ENCODE measurements around the gene AMBRA1. TPM values are rescaled to one million over a fixed set of nuclear protein-coding genes. Genes with fewer than 3 reads are reported as not detected.

The AMBRA1 gene
- polyA plus RNA-seq, 1 of the 3 experiments (the other 2 are of a cell fraction), result 10.4 TPM

- H3K79me2 ChIP-seq (ENCODE audit: insufficient read depth), result peaks cover 61% of the 10 kb centered on the region
- no peaks in the 10 kb centered on the region for H3K27me3 ChIP-seq (ENCODE audit: insufficient read depth)
- 0 out of 2 replicates have a peak overlapping the region, but pooled peaks have one; percentile 47 for H2AFZ ChIP-seq (ENCODE audit: low read depth)
- no peaks in the 10 kb centered on the region for H3K9me3 ChIP-seq
- WGBS (ENCODE audit: low lambda C conversion rate), result 82% methylated on average over 7 of the region's 7 CpGs
- no peaks in the 10 kb centered on the region for H4K20me1 ChIP-seq (ENCODE audit: insufficient read depth)
- H3K27ac ChIP-seq (ENCODE audit: low read depth in 2 of 2, low read length in 1 of 2), result peak overlapping the region; percentile 86 to 91
- ChIA-PET POLR2A (interaction anchor here (1.1 to 1.3 kb wide), 2 partner anchors 9 to 22 kb away, joined by 3 to 6 read pairs; no protein-coding TSS in a partner anchor), CTCF (interaction anchor here (1.2 to 18.0 kb wide), 8 partner anchors 8 to 168 kb away, joined by 3 to 423 read pairs (median 4); partner anchors contain the start of gene DGKZ)
- H3K36me3 ChIP-seq (replicated peaks in 1 of 2; ENCODE audit: control insufficient read depth in 1 of 2, insufficient read depth in 2 of 2, low read length in 1 of 2), result no peaks in the 10 kb centered on the region
- no peak for DNase-seq
- TF ChIP-seq SIN3A (IDR thresholded peaks at IDR 0.05; ENCODE audit: borderline replicate concordance, low read depth, low read length), result no peak
- no peak for TF ChIP-seq SMC3 (IDR thresholded peaks at IDR 0.05; ENCODE audit: low read depth, low read length)
- TF ChIP-seq MEF2A (IDR thresholded peaks at IDR 0.05; ENCODE audit: borderline replicate concordance, low read depth), result no peak
- no peak for TF ChIP-seq IRF3 (IDR thresholded peaks at IDR 0.05; ENCODE audit: low read depth, low read length)
- TF ChIP-seq EZH2phosphoT487 (IDR thresholded peaks at IDR 0.05; ENCODE audit: borderline replicate concordance, low read depth), result no peak
- no peak for TF ChIP-seq TEAD4 (IDR thresholded peaks at IDR 0.05; ENCODE audit: borderline replicate concordance, insufficient read depth)
- no peak for TF ChIP-seq YY1 (IDR thresholded peaks at IDR 0.05; ENCODE audit: low read depth)
- no peaks in the 10 kb centered on the region for H3K9me2 ChIP-seq
- H3K9ac ChIP-seq, result peak overlapping the region; percentile 43; the same call in 1 of the 2 replicates
- no peaks in the 10 kb centered on the region for H3F3A ChIP-seq (replicated peaks; ENCODE audit: insufficient read depth)
- H3K4me3 ChIP-seq (ENCODE audit: low read depth in 2 of 2, low read length in 1 of 2), result no peak overlapping the region
- H3K4me1 ChIP-seq (ENCODE audit: control insufficient read depth in 1 of 2, insufficient read depth in 2 of 2, low read depth in 1 of 2, low read length in 1 of 2), result peaks cover 28 to 43% of the 10 kb centered on the region in 2 experiments; a peak in 3 of 4 replicates
- peak overlapping the region; percentile 74; the same call in 1 of the 2 replicates for H3K4me2 ChIP-seq
These were observed 232.9 kb downstream of the AMBRA1 start for GRCh38 chr11:46360878-46361277.

GRCh38 chr11:46359953-46360352, 233.9 kb downstream of the AMBRA1 start:
- DNase-seq, result no peak
- no peaks in the 10 kb centered on the region for H3K27me3 ChIP-seq (ENCODE audit: insufficient read depth)
- H3K79me2 ChIP-seq (ENCODE audit: insufficient read depth), result peaks cover 69% of the 10 kb centered on the region
- H3K4me1 ChIP-seq (ENCODE audit: control insufficient read depth in 1 of 2, insufficient read depth in 2 of 2, low read depth in 1 of 2, low read length in 1 of 2), result peaks cover 28 to 42% of the 10 kb centered on the region in 2 experiments; a peak in 3 of 4 replicates
- no peak overlapping the region for H3K4me2 ChIP-seq
- no peak for TF ChIP-seq RCOR1 (IDR thresholded peaks at IDR 0.05; ENCODE audit: low read length)
- no peak for TF ChIP-seq JUND (IDR thresholded peaks at IDR 0.05)
- no peak for TF ChIP-seq NFIC (IDR thresholded peaks at IDR 0.05; ENCODE audit: borderline replicate concordance)
- no peak for TF ChIP-seq TCF12 (IDR thresholded peaks at IDR 0.05)
- TF ChIP-seq REST (IDR thresholded peaks at IDR 0.05; ENCODE audit: low read depth, low read length), result no peak
- no peak for TF ChIP-seq CHD2 (IDR thresholded peaks at IDR 0.05; ENCODE audit: low read length, partially characterized antibody)
- TF ChIP-seq POLR2AphosphoS5 (IDR thresholded peaks at IDR 0.05; ENCODE audit: low read depth, low read length), result no peak
- no peak for TF ChIP-seq FOSL2 (IDR thresholded peaks at IDR 0.05; ENCODE audit: borderline replicate concordance, low read depth)
- TF ChIP-seq USF2 (IDR thresholded peaks at IDR 0.05; ENCODE audit: borderline replicate concordance, low read depth, low read length), result no peak
- no peak for TF ChIP-seq RXRA (IDR thresholded peaks at IDR 0.05; ENCODE audit: borderline replicate concordance, low read depth)
- no peak for TF ChIP-seq MXI1 (IDR thresholded peaks at IDR 0.05; ENCODE audit: low read depth, low read length)
- TF ChIP-seq SIN3A (IDR thresholded peaks at IDR 0.05; ENCODE audit: borderline replicate concordance, low read depth, low read length), result no peak
- ChIA-PET POLR2A (interaction anchor here (0.7 kb wide), 1 partner anchor 1481 kb away, joined by 3 read pairs; no protein-coding TSS in a partner anchor), CTCF (interaction anchor here (0.6 to 18.0 kb wide), 6 partner anchors 10 to 130 kb away, joined by 3 to 423 read pairs (median 5); partner anchors contain the start of gene DGKZ)
- 0 out of 4 replicates have a peak overlapping the region, but pooled peaks of 1 of the 2 experiments have one; percentile 91 for H3K27ac ChIP-seq (ENCODE audit: low read depth in 2 of 2, low read length in 1 of 2)
- no peaks in the 10 kb centered on the region for H3K9me3 ChIP-seq
- H3K4me3 ChIP-seq (ENCODE audit: low read depth in 2 of 2, low read length in 1 of 2), result no peak overlapping the region
- H3K9me2 ChIP-seq, result no peaks in the 10 kb centered on the region
- H3K36me3 ChIP-seq (replicated peaks in 1 of 2; ENCODE audit: control insufficient read depth in 1 of 2, insufficient read depth in 2 of 2, low read length in 1 of 2), result no peaks in the 10 kb centered on the region
- H3F3A ChIP-seq (replicated peaks; ENCODE audit: insufficient read depth), result no peaks in the 10 kb centered on the region
- no peaks in the 10 kb centered on the region for H4K20me1 ChIP-seq (ENCODE audit: insufficient read depth)
- no peak overlapping the region for H3K9ac ChIP-seq
- WGBS (ENCODE audit: low lambda C conversion rate), result 90% methylated on average over 1 of the region's 1 CpG
- H2AFZ ChIP-seq (ENCODE audit: low read depth), result no peak overlapping the region
